Kidney tubule cell (primary cell): Measurements from ENCODE around the gene PRCP.
"Not testable (repeated sequence)": the region's sequence is repeated elsewhere in the genome, so short reads cannot be mapped to it uniquely, and the experiment has no call there.

ENCODE experiments used
- DNase-seq: peaks from one replicate; pipeline ENCODE4 v3.0.0-alpha.2; 2018; ENCODE audit warnings: low spot score

PRCP gene

DNA sequence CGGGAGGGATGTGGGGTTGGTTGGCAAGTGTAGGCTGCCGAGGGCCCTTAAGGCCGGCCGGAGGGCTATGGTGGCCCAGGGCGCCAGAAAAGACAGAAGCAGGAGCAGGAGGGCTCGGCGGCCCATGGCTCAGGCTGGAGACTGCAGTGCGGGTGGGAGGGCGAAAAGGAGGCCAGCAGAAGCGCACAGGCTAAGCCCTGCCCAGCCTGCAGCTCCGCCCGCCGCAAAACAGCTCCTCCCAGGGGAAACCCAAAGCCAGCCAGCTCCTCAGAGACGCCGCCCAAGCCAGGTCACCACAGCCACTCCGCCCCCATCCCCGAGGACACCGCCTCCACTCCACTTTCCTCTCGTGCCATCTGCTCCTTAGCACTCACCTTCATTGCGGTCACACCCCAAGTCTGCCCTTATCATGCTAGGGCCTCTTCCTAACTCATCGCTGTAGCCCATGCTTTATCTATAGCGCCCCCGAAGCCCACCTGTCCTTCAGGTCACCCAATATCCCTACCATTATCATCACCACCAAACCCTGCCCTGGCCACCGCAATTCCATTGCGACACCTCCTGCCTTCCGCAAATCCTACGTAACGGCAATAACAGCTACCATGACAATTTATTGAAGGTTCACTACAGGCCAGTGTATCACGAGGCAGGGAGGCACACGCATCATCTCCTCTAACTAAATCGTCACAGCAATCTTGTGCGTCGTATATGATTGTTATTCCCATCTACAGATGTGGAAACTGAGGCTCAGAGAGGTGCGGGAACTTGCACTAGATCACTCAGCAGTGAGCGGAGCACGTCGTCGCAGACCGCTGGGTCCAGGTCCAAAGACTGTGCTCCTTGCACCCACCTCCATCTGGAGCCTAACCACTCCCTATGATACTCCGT, at the start of gene PRCP:
Gene PRCP, minus strand, starts transcription at position 154 of the 888 bp plus-strand sequence. Its CDS starts 28 bp downstream, at position 126.
- DNase-seq: peak; percentile 94

DNA sequence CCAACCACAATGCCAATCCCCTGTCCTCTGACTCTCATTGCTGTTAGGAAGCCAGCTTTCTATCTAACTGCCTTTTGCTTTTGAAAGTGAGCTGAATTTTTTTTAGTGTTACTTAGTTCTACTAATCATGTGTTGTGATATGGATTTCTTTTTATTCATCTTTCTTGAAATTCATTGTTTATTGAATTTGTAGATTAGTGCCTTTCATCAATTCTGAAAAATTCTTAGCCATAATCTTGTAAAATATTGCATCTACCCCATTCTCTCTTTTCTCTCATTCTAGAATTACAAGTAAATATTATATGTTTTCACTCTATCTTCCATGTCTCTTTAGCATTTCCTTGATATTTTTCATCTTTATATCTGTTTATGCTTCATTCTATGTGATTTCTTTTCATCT, 49.1 kb upstream of the PRCP start:
- DNase-seq: no peak

DNA sequence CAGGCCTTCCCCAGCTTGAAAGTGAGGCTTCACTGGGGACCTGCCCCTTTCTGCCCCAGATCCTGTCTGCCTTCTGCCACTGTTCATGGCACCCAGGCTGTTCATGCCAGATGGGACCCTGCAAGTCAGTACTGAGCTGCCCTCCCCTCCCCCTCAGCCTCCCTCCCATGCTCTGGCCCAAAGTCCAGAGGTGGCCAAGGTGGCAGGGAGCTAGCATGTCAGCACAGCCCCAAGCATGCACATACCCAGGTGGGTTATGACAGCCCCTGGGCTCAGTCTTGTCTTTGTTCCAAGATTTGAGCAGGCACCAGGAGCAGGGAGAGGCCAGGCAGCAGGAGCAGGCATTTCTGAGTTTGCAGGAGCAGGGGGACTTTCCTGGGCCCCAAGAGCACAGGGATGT, 45.5 kb upstream of the PRCP start:
- DNase-seq: no peak

DNA sequence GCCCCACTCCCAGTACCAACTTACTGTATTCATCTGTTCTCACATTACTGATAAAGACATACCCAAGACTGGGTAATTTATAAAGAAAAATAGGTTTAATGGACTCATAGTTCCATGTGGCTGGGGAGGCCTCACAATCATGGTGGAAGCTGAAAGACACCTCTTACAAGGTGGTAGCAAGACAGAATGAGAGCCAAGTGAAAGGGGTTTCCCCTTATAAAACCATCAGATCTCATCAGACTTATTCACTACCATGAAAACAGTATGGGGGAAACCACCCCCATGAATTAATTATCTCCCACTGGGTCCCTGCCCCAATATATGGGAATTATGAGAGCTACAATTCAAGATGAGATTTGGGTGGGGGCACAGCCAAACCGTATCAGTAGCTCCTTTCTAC, 44.8 kb upstream of the PRCP start:
- DNase-seq: not testable (repeated sequence)

DNA sequence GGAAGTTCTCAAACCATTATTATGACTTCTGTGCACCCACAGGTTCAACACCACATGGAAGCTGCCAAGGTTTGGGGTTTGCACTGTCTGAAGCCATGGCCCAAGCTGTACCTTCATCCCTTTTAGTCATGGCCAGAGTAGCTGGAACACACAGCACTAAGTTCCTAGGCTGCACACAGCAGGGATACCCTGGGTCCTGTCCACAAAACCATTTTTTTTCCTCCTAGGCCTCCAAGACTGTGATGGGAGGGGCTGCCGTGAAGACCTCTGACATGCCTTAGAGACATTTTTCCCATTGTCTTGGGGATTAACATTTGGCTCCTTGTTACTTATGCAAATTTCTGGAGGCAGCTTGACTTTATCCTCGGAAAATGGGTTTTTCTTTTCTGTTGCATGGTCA, 44.0 kb upstream of the PRCP start:
- DNase-seq: no peak

DNA sequence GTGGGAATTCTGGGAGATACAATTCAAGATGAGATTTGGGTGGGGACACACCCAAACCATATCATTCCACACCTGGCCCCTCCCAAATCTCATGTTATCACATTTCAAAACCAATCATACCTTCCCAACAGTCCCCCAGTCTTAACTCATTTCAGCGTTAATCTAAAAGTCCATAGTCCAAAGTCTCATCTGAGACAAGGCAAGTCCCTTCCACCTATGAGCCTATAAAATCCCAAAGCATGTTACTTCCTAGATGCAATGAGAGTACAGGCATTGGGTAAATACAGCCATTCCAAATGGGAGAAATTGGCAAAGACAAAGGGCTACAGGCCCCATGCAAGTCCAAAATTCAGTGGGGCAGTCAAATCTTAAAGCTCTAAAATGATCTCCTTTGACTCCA, 43.2 kb upstream of the PRCP start:
- DNase-seq: not testable (repeated sequence)

DNA sequence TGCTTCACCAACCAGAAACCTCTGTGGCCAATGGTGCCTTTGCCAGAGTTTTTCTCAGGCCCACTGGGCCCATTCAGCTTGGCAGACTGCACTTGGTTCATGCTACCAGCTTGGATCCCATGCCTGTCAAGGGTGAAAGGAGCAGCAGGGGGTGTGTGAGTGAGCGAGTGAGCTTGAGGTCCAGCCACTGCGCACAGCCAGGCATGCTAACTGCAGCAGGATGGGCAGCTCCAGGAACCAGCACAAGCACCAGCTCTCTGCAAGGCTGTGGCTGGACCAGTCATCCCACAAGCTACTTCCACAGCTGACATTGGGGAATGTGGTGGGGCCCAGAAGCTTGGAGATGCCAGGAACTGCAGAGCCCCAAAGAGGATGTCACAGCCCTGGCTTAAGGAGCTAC, 42.1 kb upstream of the PRCP start:
- DNase-seq: no peak

DNA sequence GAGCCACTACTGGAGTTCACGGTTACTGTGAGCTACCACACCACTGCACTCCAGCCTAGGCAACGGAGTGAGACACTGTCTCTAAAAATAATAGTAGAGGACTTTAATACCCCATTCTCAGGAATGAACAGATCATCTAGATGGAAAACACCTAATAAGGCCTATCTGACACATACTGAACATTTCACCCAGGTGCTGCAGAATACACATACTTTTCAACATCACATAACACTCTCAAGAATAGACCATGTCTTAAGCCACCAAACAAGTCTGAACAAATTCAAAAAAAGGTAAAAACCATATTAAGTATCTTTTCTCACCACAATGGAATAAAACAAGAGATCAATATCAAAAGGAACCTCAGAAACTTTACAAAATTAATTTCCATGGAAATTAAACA, 39.2 kb upstream of the PRCP start:
- no peak for DNase-seq

DNA sequence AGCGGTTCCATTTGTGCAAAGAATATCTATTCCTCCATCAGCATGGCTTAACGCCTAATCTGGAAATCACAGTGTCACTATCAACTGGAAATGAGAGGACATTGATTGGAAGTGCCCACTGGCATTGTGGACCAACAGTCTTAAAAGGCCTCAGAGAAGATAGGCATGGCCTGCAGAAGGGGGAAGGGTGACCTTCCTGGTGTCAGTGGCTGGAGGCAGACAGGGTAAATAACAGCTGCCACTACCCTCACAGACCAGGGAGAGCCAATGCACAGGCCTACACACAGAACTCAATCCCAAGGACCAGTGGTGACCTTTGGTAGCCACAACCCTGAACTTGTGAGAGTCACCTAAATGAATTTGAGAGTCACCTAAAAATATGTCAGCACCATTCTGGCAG, 37.3 kb upstream of the PRCP start:
- DNase-seq: no peak

DNA sequence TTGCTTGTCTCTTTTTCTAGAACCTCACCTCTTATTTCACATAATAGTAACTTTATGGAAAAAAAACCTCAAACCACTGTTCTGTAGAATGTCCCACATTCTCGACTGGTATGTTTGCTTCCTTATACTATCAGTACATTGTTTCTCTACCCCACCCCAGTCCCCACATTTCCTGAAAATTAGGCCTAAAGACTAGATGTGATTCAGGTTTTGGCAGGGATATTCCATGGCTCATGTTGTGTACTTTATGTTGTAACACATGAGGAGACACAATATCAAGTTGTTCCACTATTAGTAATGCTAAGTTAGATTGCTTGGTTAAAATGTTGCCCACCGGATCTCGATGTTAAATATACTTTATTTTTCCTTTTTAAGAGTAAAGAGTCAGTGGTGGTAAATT, 36.0 kb upstream of the PRCP start:
- DNase-seq: no peak

DNA sequence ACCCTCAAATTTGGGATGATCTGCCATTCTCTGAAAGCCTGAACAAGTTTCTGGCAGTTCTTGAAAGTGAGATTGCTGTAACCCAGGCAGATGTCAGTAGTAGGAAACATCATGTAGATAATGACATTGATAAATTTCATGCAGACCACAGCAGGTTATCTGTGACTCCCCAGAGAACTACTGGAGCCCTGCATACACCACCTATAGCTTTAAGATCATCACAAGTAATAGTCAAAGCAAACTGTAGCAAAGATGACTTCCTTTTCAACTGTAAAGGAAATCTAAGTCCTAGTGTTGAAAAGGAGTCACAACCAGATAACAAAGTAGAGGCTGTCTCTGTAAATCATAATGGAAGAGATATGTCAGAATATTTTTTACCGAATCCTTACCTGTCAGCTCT, 32.3 kb upstream of the PRCP start:
- no peak for DNase-seq

DNA sequence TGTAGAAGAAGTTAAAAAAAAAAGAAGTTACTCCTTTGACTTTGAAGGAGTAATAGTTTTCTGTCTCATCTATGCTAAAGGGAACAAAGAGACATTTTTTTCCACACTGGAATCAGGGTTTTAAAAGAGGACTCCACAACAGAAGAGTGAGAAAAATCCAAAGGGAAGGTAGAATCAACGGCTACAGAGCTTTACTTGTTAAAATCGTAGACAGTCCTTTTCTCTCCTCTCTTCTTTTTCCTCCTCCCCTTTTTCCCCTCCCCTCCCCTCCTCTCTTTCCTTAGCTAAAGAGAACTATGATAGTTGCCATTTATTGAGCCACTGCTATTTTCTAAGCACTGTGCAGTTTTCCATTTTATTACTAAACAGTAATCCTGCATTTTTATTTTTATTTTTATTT, 30.5 kb upstream of the PRCP start:
- DNase-seq: no peak

DNA sequence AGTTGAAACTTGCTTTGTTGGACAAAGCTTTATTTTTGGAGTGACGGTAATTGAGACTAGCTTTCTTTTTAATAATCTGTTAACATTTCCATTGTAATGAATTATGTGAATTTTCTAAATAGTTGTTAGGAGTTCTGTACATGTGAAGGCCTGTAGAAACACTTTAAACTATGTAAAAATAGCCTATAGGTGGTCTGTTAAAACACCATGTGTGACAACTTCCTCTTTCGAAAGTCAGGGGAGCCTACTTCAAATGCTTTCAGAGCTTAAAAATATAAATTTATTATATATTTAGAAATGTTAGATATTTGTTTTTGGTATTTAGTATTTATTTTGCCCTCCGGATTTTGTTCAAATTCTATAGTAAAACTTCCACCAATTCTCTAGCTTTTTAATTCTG, 30.0 kb upstream of the PRCP start:
- no peak for DNase-seq

DNA sequence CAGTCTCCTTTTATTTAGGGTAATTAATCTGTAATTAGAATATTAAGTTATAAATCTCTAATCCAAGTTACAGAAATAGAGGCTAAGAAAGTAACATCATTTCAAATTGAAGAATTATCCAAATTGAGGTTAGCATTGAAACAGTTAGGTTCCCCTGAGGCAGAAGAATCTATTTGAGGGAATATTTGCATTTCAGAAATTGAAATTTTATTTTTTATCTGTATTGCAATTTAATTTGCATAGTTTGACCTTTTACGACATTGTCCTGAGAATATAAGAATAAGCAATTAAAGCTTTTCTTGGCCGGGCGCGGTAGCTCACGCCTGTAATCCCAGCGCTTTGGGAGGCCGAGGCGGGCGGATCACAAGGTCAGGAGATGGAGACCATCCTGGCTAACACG, 28.9 kb upstream of the PRCP start:
- no peak for DNase-seq

DNA sequence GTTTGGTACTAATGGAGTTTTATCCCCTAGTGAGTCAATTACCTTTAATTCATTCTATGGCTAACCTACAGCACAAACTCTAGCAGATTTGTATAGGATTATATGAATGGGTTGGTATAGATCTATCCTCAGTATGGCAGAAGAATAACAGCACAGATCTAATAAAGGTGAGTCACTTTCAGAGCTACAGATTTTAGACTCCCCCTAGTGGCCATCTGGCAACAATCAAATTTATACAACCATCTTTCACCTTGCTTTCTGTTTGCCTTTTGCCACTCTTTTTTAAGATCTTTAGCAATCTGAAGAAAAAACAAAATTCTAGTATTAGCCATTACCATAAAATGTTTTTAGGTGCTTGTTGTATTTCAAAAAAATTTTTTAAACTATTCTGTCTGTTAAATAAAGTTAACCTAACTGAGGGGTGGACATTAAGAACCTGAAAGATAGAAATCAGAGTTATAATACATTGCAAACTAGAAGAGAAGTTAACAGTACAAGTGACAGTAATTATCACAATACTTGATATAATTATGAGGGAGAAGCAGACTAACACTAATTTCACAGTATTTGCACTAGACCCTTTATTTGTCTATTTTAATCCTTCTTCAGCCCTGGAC, 27.1 kb upstream of the PRCP start:
- peak; percentile 69 for DNase-seq

DNA sequence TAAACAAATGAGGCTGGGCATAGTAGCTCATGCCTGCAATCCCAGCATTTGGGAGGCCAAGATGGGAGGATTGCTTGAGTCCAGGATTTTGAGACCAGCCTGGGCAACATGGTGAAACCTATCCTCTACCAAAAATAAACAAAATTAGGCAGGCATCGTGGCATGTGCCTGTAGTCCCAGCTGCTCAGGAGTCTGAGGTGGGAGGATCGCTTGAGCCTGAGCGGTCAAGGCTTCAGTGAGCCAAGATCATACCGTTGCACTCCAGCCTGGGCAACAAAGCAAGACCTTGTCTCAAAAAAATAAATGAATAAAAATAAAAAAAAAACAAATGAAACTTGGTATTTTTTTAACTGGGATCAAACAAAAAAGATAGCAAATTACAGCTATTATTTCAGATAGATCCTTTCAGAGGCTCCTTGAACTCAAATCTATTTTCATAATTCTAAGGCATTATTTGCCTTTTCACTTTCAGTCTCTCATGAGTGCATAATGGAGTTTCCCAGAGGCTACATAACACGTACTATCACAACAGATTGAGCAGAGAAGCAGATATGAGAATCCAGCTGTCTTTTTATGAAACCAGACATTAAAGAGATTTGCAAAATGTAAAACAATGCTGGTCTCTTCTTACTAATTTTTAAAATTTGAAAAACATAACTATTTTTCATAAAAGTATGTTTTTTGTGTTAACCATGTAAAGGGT, 24.4 kb upstream of the PRCP start:
- DNase-seq: no peak

DNA sequence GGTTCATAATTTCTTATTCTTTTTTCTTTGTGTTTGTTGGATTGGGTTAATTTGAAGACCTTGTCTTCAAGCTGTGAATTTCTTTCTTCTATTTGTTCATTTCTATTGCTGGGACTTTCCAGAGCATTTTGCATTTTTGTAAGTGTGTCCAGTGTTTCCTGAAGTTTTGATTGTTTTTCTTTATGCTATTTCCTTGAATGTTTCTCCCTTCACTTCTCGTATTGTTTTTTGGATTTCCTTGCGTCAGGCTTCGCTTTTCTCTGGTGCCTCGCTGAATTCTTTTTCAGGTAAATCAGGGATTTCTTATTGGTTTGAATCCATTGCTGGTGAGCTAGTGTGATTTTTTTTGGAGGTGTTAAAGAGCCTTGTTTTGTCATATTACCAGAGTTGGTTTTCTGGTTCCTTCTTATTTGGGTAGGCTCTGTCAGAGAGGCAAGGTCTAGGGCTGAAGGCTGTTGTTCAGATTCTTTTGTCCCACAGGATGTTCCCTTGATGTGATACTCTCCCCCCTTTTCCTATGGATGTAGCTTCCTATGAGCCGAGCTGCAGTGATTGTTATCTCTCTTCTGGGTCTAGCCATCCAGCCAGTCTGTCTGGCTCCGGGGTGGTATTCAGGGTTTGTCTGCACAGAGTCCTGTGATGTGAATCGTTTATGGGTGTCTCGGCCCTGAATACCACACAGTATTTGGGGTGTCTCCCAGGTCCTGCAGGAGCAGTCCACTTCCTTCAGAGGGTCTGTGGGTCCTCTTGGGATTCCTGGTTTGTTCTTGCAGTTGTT, 22.4 kb upstream of the PRCP start:
- not testable (repeated sequence) for DNase-seq

DNA sequence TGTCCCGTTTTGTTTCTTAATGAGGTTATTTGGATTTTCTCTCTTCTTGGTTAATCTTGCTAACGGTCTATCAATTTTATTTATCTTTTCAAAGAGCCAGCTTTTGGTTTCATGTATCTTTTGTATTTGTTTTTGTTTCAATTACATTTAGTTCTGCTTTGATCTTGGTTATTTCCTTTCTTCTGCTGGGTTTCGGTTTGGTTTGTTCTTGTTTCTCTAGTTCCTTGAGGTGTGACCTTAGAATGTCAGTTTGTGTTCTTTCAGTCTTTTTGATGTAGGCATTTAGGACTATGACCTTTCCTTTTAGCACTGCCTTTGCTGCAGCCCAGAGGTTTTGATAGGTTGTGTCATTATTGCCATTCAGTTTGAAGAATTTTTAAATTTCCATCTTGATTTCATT, 20.0 kb upstream of the PRCP start:
- not testable (repeated sequence) for DNase-seq

DNA sequence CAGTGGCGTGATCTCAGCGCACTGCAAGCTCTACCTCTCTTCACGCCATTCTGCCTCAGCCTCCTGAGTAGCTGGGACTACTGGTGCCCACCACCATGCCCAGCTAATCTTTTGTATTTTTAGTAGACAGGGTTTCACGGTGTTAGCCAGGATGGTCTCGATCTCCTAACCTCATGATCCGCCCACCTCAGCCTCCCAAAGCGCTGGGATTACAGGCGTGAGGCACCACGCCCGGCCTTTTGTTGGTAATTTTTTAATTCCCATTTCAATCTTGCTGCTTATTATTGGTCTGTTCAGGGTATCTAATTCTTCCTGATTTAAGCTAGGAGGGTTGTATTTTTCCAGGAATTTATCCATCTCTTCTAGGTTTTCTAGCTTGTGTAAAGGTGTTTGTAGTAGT, 19.6 kb upstream of the PRCP start:
- DNase-seq: not testable (repeated sequence)

DNA sequence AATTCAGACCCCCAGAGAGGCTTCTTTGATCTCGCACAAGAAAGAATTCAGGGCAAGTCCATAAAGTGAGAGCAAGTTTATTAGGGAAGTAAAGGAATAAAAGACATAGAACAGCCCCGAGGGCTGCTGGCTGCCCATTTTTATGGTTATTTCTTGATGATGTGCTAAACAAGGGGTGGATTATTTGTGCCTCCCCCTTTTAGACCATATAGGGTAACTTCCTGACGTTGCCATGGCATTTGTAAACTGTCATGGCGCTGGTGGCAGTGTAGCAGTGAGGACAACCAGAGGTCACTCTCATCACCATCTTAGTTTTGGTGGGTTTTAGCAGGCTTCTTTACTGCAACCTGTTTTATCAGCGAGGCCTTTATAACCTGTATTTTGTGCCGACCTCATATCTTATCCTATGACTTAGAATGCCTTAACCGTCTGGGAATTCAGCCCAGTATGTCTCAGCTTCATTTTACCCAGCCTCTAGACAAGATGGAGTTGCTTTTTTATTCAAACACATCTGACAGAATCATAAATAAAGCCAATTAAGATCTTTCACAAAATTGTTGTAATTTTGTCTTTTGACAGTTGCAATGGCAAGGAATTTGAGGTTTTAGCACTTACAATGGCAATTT, 8.9 kb upstream of the PRCP start:
- DNase-seq: no peak

DNA sequence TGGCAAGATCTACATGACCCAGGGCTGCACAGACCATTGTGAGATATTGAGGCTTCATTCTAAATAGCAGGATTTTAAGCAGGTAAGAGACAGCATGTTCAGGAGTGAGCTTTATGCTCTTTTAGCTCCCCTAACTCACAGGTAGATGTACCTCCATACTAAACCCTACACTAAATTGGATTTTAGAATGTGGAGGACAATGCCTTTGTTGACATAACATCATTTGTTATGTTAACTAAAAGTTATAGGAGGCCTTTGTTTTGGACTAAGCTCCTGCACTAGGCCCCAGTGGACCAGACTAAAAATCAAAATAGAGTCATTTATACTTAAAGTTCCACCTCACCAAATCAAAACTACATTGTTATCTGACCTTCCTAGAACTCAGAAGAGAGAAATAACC, 8.1 kb upstream of the PRCP start:
- DNase-seq: no peak

DNA sequence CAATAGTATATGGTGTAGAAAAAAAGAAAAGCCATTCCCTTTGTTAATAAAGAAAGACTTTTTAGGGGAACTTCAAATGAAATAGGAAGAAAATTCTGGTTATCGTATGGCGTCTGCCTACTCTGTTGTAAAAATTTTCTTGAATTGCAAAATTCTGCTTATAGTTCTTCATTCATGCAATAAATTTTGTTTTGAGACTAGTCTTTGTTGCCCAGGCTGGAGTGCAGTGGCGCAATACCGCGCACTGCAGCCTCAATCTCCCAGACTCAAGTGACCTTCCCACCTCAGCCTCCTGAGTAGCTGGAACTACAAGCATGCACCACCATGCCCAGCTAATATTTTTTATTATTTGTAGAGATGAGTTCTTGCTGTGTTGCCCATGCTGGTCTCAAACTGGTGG, 7.1 kb upstream of the PRCP start:
- DNase-seq: no peak
